NCI-H128 (cell line): ENCODE results near the gene SLCO1A2.
"Not testable (repeated sequence)": the region's sequence is repeated elsewhere in the genome, so short reads cannot be mapped to it uniquely, and the experiment has no call there.

Experiments used
- DNase-seq: peaks from one replicate; lab custom pipeline; 2025; ENCODE audit not compliant: unreplicated experiment; lab: John Stamatoyannopoulos, UW

The SLCO1A2 gene

GRCh38 chr12:21334771-21335325 is at the start of gene SLCO1A2:
TSS of gene SLCO1A2 (minus strand) at chr12:21334917. CDS start at chr12:21334647, 270 bp downstream.
- no peak for DNase-seq

GRCh38 chr12:21384261-21384660 is 49.5 kb upstream of the SLCO1A2 start:
- no peak for DNase-seq

GRCh38 chr12:21381320-21381719 is 46.6 kb upstream of the SLCO1A2 start:
- not testable (repeated sequence) for DNase-seq

GRCh38 chr12:21379218-21379617 is 44.5 kb upstream of the SLCO1A2 start:
- no peak for DNase-seq

GRCh38 chr12:21372602-21373001 is 37.9 kb upstream of the SLCO1A2 start, which contains the start of gene IAPP:
TSS of gene IAPP (plus strand) at chr12:21372902. CDS start at chr12:21373352, 450 bp downstream.
- DNase-seq, result no peak

GRCh38 chr12:21370845-21371449 is 36.2 kb upstream of the SLCO1A2 start:
- DNase-seq, result no peak

- no peak for DNase-seq
Observed at GRCh38 chr12:21369141-21369980, 34.6 kb upstream of the SLCO1A2 start.

- not testable (repeated sequence) for DNase-seq
Observed at GRCh38 chr12:21360632-21361031, 25.9 kb upstream of the SLCO1A2 start.

- DNase-seq, result no peak
Observed at GRCh38 chr12:21354641-21355040, 19.9 kb upstream of the SLCO1A2 start.

- no peak for DNase-seq
Observed at GRCh38 chr12:21353948-21354347, 19.2 kb upstream of the SLCO1A2 start.

GRCh38 chr12:21353487-21353886 is 18.8 kb upstream of the SLCO1A2 start:
- no peak for DNase-seq

GRCh38 chr12:21350975-21351374 is 16.3 kb upstream of the SLCO1A2 start:
- DNase-seq, result no peak

- DNase-seq, result no peak
Observed at GRCh38 chr12:21346542-21347205, 12.0 kb upstream of the SLCO1A2 start.

- DNase-seq, result no peak
Observed at GRCh38 chr12:21343636-21344035, 8.9 kb upstream of the SLCO1A2 start.

- DNase-seq, result no peak
Observed at GRCh38 chr12:21341769-21342168, 7.1 kb upstream of the SLCO1A2 start.

GRCh38 chr12:21340403-21340802 is 5.7 kb upstream of the SLCO1A2 start:
- DNase-seq, result no peak

GRCh38 chr12:21339921-21340320 is 5.2 kb upstream of the SLCO1A2 start:
- no peak for DNase-seq

GRCh38 chr12:21337959-21338744 is 3.4 kb upstream of the SLCO1A2 start:
- no peak for DNase-seq

GRCh38 chr12:21337453-21337852 is 2.7 kb upstream of the SLCO1A2 start:
- no peak for DNase-seq

- DNase-seq, result no peak
Observed at GRCh38 chr12:21336656-21337055, 1.9 kb upstream of the SLCO1A2 start.
